K562 (cell line): ENCODE results near the gene COA5. TPM values are rescaled to one million over a fixed set of nuclear protein-coding genes. Genes with fewer than 3 reads are reported as not detected.

Experiments used
- ATAC-seq: fragments of 200-7000 bp; cut with Tn5 transposase; 3 replicates; pipeline ENCODE4 v1.9.1; 2020; ENCODE audit warnings: moderate library complexity
- BruUV-seq: library from RNA; stranded (reverse); fragments of 400-500 nt; replicated peaks from 2 replicates; lab custom pipeline; 2021; lab: Mats Ljungman, UMichigan
- CTCF ChIA-PET: fragments of 300-600 bp; formaldehyde crosslinking; extraction: SDS; loops from one replicate; lab custom pipeline; 2021; ENCODE audit warnings: low intra/inter-chr PET ratio; lab: Yijun Ruan, JAX
- POLR2A ChIA-PET: fragments of 300-600, 350-650 bp; sonication (Branson Sonifier 250); formaldehyde crosslinking; extraction: SDS; loops from one replicate; lab custom pipeline; 2021; ENCODE audit warnings: antibody characterized with exemption, inconsistent platforms; lab: Yijun Ruan, JAX
- DNase-seq, 4 experiments: peaks; one replicate each; pipeline versions ENCODE4 v3.0.0 to v3.0.0-alpha.2; 2011 to 2018; ENCODE audit warnings: low spot score in 3 of 4, mixed read lengths in 3 of 4; ENCODE audit errors: extremely low read depth in 1 of 4
- FAIRE-seq: peaks from 2 replicates; lab custom pipeline; 2011; peaks lifted over from hg19 to GRCh38; lab: Jason Lieb, UNC
- H2AFZ ChIP-seq: 2 replicates; pipeline ENCODE4 v1.6.0; 2011; ENCODE audit warnings: low read depth, low read length, control low read depth, inconsistent platforms
- H3K27ac ChIP-seq: fragments of 200-600 bp; 3 replicates; pipeline ENCODE4 v1.8.0; 2011; ENCODE audit warnings: low read depth, mild to moderate bottlenecking, control low read depth, inconsistent platforms, low read length, moderate library complexity, mixed read lengths; ENCODE audit errors: extremely low read depth
- H3K27me3 ChIP-seq, 2 experiments: fragments of 300-600 bp in 1 of 2; 2 replicates in 1 of 2; 3 replicates in 1 of 2; pipeline versions ENCODE4 v1.6.0 to v1.8.0; 2011; ENCODE audit warnings: inconsistent platforms in 2 of 2, low read length in 2 of 2, mild to moderate bottlenecking in 1 of 2, mixed read lengths in 1 of 2, moderate library complexity in 1 of 2; ENCODE audit not compliant: control insufficient read depth in 2 of 2, insufficient read depth in 2 of 2
- H3K36me3 ChIP-seq: fragments of 300-600 bp; 3 replicates; pipeline ENCODE4 v1.8.0; 2011; ENCODE audit warnings: mild to moderate bottlenecking, low read length, inconsistent platforms; ENCODE audit not compliant: control insufficient read depth, insufficient read depth
- H3K4me1 ChIP-seq, 2 experiments: fragments of 200-600 bp in 1 of 2; replicated peaks in 1 of 2; 2 replicates in 1 of 2; 3 replicates in 1 of 2; pipeline versions ENCODE4 v1.5.1 to v1.8.0; 2011; ENCODE audit warnings: inconsistent platforms in 2 of 2, low read length in 2 of 2, mild to moderate bottlenecking in 1 of 2, mixed read lengths in 1 of 2, moderate library complexity in 1 of 2; ENCODE audit not compliant: control insufficient read depth in 2 of 2, insufficient read depth in 2 of 2
- H3K4me2 ChIP-seq: 2 replicates; pipeline ENCODE4 v1.6.1; 2011; ENCODE audit warnings: low read length, control low read depth, inconsistent platforms, mixed read lengths; ENCODE audit not compliant: insufficient read depth
- H3K4me3 ChIP-seq: fragments of 200-600 bp; sonication (generic), shearing (Covaris generic); 2 replicates; pipeline ENCODE4 v1.5.1; 2016; ENCODE audit warnings: control low read depth, inconsistent platforms
- H3K79me2 ChIP-seq: fragments of 200-600 bp; 3 replicates; pipeline ENCODE4 v1.8.0; 2011; ENCODE audit warnings: low read length, inconsistent platforms; ENCODE audit not compliant: control insufficient read depth, insufficient read depth
- H3K9ac ChIP-seq, 2 experiments: 2 replicates each; pipeline versions ENCODE4 v1.6.0 to v1.6.1; 2011; ENCODE audit warnings: low read depth in 2 of 2, low read length in 2 of 2, control low read depth in 1 of 2, inconsistent platforms in 1 of 2, mild to moderate bottlenecking in 1 of 2, mixed read lengths in 1 of 2; ENCODE audit not compliant: insufficient read depth in 1 of 2
- H3K9me1 ChIP-seq: one replicate; pipeline ENCODE4 v1.6.0; 2011; ENCODE audit warnings: inconsistent platforms, mild to moderate bottlenecking, low read length, moderate library complexity; ENCODE audit not compliant: control insufficient read depth, insufficient read depth
- H3K9me3 ChIP-seq: replicated peaks from 2 replicates; pipeline ENCODE4 v1.5.1; 2011; ENCODE audit warnings: low read depth, low read length, inconsistent platforms; ENCODE audit not compliant: control insufficient read depth, insufficient read depth
- H4K20me1 ChIP-seq: replicated peaks from 2 replicates; pipeline ENCODE4 v1.6.1; 2011; ENCODE audit warnings: low read length, inconsistent platforms, mixed read lengths; ENCODE audit not compliant: control insufficient read depth, insufficient read depth
- CHCHD3 ChIP-seq: fragments of 250-450 bp; sonication (Bioruptor Pico); IDR thresholded peaks from 2 replicates; pipeline ENCODE4 v2.1.2; 2022; ENCODE audit warnings: mild to moderate bottlenecking
- FOXK1 ChIP-seq: sonication (generic); formaldehyde crosslinking; IDR thresholded peaks from 2 replicates; pipeline ENCODE4 v1.8.0; 2022; ENCODE audit warnings: missing genetic modification reagents, mild to moderate bottlenecking, borderline replicate concordance
- NFATC3 ChIP-seq: fragments of 450-650 bp; IDR thresholded peaks from 2 replicates; pipeline ENCODE4 v1.6.1; 2017; ENCODE audit warnings: mild to moderate bottlenecking
- WGBS: fragments of 100-300 bp; shearing (Covaris generic); methylation state at CpG from one replicate; pipeline ENCODE4 v1.1.6; 2016; ENCODE audit warnings: low coverage, mixed read lengths; ENCODE audit not compliant: insufficient coverage; ENCODE audit errors: missing lambda C conversion rate; 5-methylcytosine and 5-hydroxymethylcytosine counted together
- in situ Hi-C: fragments of 300-500 bp; cut with MboI; formaldehyde crosslinking; loops from 4 replicates; pipeline ENCODE4 v1.15.0; 2018; ENCODE audit warnings: inconsistent platforms, mixed read lengths
- intact Hi-C: fragments of 100-400 bp; cut with micrococcal nuclease; formaldehyde crosslinking; loops from 2 replicates; pipeline ENCODE4 v1.14.2; 2022
- polyA plus RNA-seq, 8 experiments: library from polyadenylated mRNA; depleted of rRNA in 4 of 8; stranded (reverse) in 5 of 8; unstranded in 3 of 8; fragments of >200 nt; fragmentation: Nextera tagmentation in 2 of 8; fragmentation: Illumina TruSeq in 1 of 8; extraction: Ambion mirVana in 2 of 8; extraction: Trizol in 1 of 8; gene quantifications; 2 replicates each; pipeline versions ENCODE4 v1.2.1 to v1.2.3, GENCODE V29; 2011 to 2014; ENCODE audit warnings: inconsistent platforms in 1 of 8, missing spikeins in 1 of 8
- total RNA-seq, 7 experiments: library from RNA; depleted of rRNA in 6 of 7; stranded (reverse); fragments of >200 nt in 6 of 7; fragmentation: Illumina TruSeq in 2 of 7; extraction: Trizol in 2 of 7; gene quantifications; 2 replicates each; pipeline versions ENCODE4 v1.2.1 to v1.2.3, GENCODE V29; 2011 to 2021; ENCODE audit warnings: low replicate concordance in 1 of 7
- TF ChIP-seq, protein P1 (sequence below): fragments of 150-350 bp; conservative IDR thresholded peaks from 2 replicates; pipeline ENCODE4 v1.6.1; 2014; ENCODE audit warnings: low read length
- TF ChIP-seq, protein P2 (sequence below): fragments of 250-450 bp; sonication (Bioruptor Pico); IDR thresholded peaks from 2 replicates; pipeline ENCODE4 v1.6.1; 2021; ENCODE audit warnings: mild to moderate bottlenecking

Gene COA5
- total and polyA plus RNA-seq, 9 of the 15 experiments (the other 6 are each of a cell fraction or from before 2014, with no cell fraction given) = 17.9 to 77.6 (median 33.4) TPM

GRCh38 chr2:98604547-98604946 is 3.8 kb downstream of the COA5 start:
- intact Hi-C loops = no loop called here

More at GRCh38 chr2:98604547-98604946, 3.8 kb downstream of the COA5 start:
- POLR2A ChIA-PET = no interaction called here
- WGBS = 93% methylated on average over 2 of the region's 2 CpGs
- CTCF ChIA-PET = no interaction called here
- no peak overlapping the region for H3K27ac ChIP-seq
- no peaks in the 10 kb centered on the region for H3K9me3 ChIP-seq
- H3K4me1 ChIP-seq = peaks cover 12 to 15% of the 10 kb centered on the region in 2 experiments
- in situ Hi-C loops = loop anchor here (5.0 kb wide), 1 partner anchor 192 kb away; no protein-coding TSS in a partner anchor
- H4K20me1 ChIP-seq = no peaks in the 10 kb centered on the region; the same call in 1 of the 2 replicates
- FAIRE-seq (no peak), DNase-seq (no peak), ATAC-seq (no peak)
- H2AFZ ChIP-seq = no peak overlapping the region
- no peaks in the 10 kb centered on the region for H3K27me3 ChIP-seq
- H3K36me3 ChIP-seq = peaks cover 57% of the 10 kb centered on the region; the same call in 2 of the 3 replicates
- no peak overlapping the region for H3K4me2 ChIP-seq
- H3K9ac ChIP-seq = no peak overlapping the region
- H3K79me2 ChIP-seq = peaks cover 51% of the 10 kb centered on the region
- H3K4me3 ChIP-seq = no peak overlapping the region
- peaks cover 5% of the 10 kb centered on the region for H3K9me1 ChIP-seq
- no TSS peak for BruUV-seq
- TF ChIP-seq, protein P1, sequence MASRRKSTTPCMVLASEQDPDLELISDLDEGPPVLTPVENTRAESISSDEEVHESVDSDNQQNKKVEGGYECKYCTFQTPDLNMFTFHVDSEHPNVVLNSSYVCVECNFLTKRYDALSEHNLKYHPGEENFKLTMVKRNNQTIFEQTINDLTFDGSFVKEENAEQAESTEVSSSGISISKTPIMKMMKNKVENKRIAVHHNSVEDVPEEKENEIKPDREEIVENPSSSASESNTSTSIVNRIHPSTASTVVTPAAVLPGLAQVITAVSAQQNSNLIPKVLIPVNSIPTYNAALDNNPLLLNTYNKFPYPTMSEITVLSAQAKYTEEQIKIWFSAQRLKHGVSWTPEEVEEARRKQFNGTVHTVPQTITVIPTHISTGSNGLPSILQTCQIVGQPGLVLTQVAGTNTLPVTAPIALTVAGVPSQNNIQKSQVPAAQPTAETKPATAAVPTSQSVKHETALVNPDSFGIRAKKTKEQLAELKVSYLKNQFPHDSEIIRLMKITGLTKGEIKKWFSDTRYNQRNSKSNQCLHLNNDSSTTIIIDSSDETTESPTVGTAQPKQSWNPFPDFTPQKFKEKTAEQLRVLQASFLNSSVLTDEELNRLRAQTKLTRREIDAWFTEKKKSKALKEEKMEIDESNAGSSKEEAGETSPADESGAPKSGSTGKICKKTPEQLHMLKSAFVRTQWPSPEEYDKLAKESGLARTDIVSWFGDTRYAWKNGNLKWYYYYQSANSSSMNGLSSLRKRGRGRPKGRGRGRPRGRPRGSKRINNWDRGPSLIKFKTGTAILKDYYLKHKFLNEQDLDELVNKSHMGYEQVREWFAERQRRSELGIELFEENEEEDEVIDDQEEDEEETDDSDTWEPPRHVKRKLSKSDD = no peak
- TF ChIP-seq FOXK1 (CRISPR knock-in tag) (no peak), NFATC3 (no peak), CHCHD3 (CRISPR knock-in tag) (no peak)
- TF ChIP-seq, protein P2, sequence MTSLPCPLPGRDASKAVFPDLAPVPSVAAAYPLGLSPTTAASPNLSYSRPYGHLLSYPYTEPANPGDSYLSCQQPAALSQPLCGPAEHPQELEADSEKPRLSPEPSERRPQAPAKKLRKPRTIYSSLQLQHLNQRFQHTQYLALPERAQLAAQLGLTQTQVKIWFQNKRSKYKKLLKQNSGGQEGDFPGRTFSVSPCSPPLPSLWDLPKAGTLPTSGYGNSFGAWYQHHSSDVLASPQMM (CRISPR knock-in tag) = no peak
